ENCODE measurements around the gene IP6K1. TPM values are rescaled to one million over a fixed set of nuclear protein-coding genes. Genes with fewer than 3 reads are reported as not detected.

The IP6K1 gene
- total and polyA plus RNA-seq, 12 donors, result 12.3 to 73.9 (median 44.2) TPM

DNA sequence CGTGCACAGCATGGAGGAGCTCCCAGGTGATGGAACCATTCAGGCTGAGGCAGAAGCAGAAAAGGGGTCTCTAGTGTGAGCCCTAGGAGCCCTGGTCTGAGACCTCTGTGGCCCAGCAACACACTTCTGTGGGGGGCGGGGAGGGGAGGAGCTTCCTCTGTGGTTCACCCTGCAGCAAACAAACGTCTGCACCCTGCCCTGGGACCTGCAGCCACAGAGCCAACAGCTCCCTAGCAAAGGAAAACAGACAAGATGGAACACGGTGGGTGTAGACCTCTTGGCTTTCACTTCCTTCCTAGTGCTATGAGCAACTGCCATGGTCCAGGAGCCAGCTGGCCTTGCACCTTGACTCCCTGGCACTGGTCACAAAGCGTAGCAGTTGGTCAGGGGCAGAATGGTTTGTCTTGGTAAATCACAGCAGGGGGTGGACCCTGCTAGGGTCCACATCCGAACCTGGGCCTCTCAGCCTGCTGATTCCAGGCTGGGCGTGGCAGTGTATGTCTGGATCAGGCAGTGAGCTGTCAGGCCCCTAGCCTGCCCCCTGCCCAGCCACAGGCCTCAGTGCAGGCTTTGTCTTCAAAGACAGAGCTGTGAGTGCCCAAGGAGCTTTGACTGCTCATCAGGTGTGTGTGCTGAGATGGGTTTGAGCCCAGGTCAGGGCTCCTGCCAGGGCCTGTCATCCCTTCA lies 73.6 kb downstream of the IP6K1 start:
- Histone ChIP-seq H3K36me3 (replicated peaks in 1 of 2) (no peaks in the 10 kb centered on the region), H3K4me3 (no peak overlapping the region), H3K9me3 (replicated peaks in 1 of 3) (no peaks in the 10 kb centered on the region), H3K4me1 (replicated peaks in 1 of 2) (no peaks in the 10 kb centered on the region), H3K27ac (no peak overlapping the region), H3K27me3 (no peaks in the 10 kb centered on the region)
- intact Hi-C loops (cut with DNase I), result loop anchor here in 1 of 2 donors (5.0 kb wide), 1 partner anchor 195 kb away; no protein-coding TSS in a partner anchor
- 44 to 87% (median 66%) methylated on average over 3 to 7 of the region's 7 CpGs for WGBS, 4 donors
- DNase-seq, result peak in 1 of 7 donors; percentile 3
- no peak for TF ChIP-seq CTCF (IDR thresholded peaks at IDR 0.05)
- TF ChIP-seq POLR2A (IDR thresholded peaks at IDR 0.05), result no peak

DNA sequence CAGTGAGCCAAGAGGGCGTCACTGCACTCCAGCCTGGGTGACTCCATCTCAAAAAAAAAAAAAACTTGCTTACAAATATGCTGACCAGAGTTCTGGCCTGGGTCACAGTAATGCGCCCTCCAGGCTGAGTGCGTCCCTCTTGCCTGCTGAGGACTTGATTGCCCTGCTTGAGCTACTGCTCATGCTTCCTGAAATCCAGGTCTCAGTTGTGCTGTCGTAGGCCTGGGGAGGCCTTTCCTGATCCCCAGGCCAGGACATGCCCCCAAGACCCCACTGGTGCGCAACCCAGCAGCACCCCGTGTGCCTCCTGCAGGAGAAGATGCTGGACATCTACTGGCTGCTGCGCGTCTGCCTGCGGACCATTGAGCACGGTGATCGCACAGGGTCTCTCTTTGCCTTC lies 74.2 kb downstream of the IP6K1 start:
- intact Hi-C loops (cut with DNase I), result loop anchor here in 1 of 2 donors (5.0 kb wide), 1 partner anchor 195 kb away; no protein-coding TSS in a partner anchor
- 67 to 95% (median 94%) methylated on average over 1 to 11 of the region's 11 CpGs for WGBS, 4 donors
- DNase-seq, result no peak
- Histone ChIP-seq H3K27ac (no peak overlapping the region), H3K27me3 (no peaks in the 10 kb centered on the region), H3K36me3 (replicated peaks in 1 of 2) (no peaks in the 10 kb centered on the region), H3K4me1 (replicated peaks in 1 of 2) (no peaks in the 10 kb centered on the region), H3K4me3 (no peak overlapping the region), H3K9me3 (replicated peaks in 1 of 3) (no peaks in the 10 kb centered on the region)
- TF ChIP-seq CTCF (IDR thresholded peaks at IDR 0.05), result no peak

DNA sequence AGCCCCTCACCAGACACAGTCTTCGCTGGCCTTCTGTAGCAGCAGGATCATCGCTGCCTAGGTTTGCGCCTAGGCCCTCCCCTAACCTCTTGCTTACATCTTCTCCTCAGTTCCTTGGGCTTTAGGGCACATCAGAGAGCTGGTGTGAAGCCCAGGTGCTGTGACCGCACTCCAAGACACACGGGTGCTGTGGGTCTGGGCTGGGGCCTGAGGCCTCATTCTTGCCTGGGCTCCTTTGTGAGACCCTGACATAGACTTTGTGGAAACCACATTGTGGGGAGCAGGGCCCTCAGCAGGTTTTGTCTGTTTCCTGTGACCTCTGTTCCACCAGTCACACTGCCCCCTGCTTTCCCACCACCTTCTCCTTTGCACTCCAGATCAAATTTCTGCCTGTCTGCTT lies 74.9 kb downstream of the IP6K1 start:
- Histone ChIP-seq H3K4me3 (no peak overlapping the region), H3K36me3 (replicated peaks in 1 of 2) (no peaks in the 10 kb centered on the region), H3K9me3 (replicated peaks in 1 of 3) (no peaks in the 10 kb centered on the region), H3K27ac (no peak overlapping the region), H3K27me3 (no peaks in the 10 kb centered on the region), H3K4me1 (replicated peaks in 1 of 2) (no peaks in the 10 kb centered on the region)
- no peak for DNase-seq
- TF ChIP-seq POLR2A (IDR thresholded peaks at IDR 0.05), result no peak
- TF ChIP-seq CTCF (IDR thresholded peaks at IDR 0.05), result no peak
- WGBS, 4 donors, result 85 to 92% (median 89%) methylated on average over 5 of the region's 5 CpGs
- intact Hi-C loops (cut with DNase I), result loop anchor here in 1 of 2 donors (5.0 kb wide), 1 partner anchor 196 kb away; no protein-coding TSS in a partner anchor

- no peaks in the 10 kb centered on the region for H3K9me3 ChIP-seq (replicated peaks in 1 of 3)
- H3K4me3 ChIP-seq, result no peak overlapping the region
- H3K27ac ChIP-seq, result no peak overlapping the region
- no peaks in the 10 kb centered on the region for H3K27me3 ChIP-seq
- intact Hi-C loops (cut with DNase I), result loop anchor here (5.0 to 10.0 kb wide), 2 partner anchors 125 to 197 kb away; no protein-coding TSS in a partner anchor
- DNase-seq, result no peak
- 96 to 97% (median 96%) methylated on average over 8 of the region's 8 CpGs for WGBS, 4 donors
- H3K36me3 ChIP-seq (replicated peaks in 1 of 2), result peaks cover 0 to 13% of the 10 kb centered on the region in 2 donors
- no peaks in the 10 kb centered on the region for H3K4me1 ChIP-seq (replicated peaks in 1 of 2)
- TF ChIP-seq POLR2A (IDR thresholded peaks at IDR 0.05) (no peak), CTCF (IDR thresholded peaks at IDR 0.05) (no peak)
Observed at GRCh38 chr3:49709852-49710251, 76.5 kb downstream of the IP6K1 start.
